Mucosa of descending colon (tissue), 3 donors: Measurements from ENCODE around the gene ALPK3. TPM values are rescaled to one million over a fixed set of nuclear protein-coding genes. Genes with fewer than 3 reads are reported as not detected.
A peak's percentile ranks its signal among the peaks of the same experiment; 100 is the strongest.

ENCODE experiments used
- ATAC-seq: fragments of 200-7000 bp; cut with Tn5 transposase; one replicate; pipeline ENCODE4 v1.9.1; 2020; ENCODE audit warnings: mild to moderate bottlenecking, moderate library complexity
- DNase-seq, 3 donors: peaks; one replicate each; pipeline ENCODE4 v3.0.0-alpha.2; 2020
- H3K36me3 ChIP-seq: fragments of 200-600 bp; one replicate; pipeline ENCODE4 v1.8.0; 2021; ENCODE audit warnings: low read depth, mild to moderate bottlenecking
- H3K4me1 ChIP-seq: fragments of 200-600 bp; one replicate; pipeline ENCODE4 v1.8.0; 2021; ENCODE audit warnings: low read depth, mild to moderate bottlenecking
- H3K4me3 ChIP-seq: fragments of 200-600 bp; one replicate; pipeline ENCODE4 v1.8.0; 2021; ENCODE audit warnings: mild to moderate bottlenecking
- H3K9me3 ChIP-seq: fragments of 200-600 bp; one replicate; pipeline ENCODE4 v1.8.0; 2021; ENCODE audit warnings: mild to moderate bottlenecking
- intact Hi-C, 2 donors: fragments of 100-400 bp; cut with DNase I in 1 of 2; cut with micrococcal nuclease in 1 of 2; formaldehyde crosslinking; loops; one replicate each; pipeline versions ENCODE4 v1.11.0 to v1.11.1; 2022; cut with DNase I, micrococcal nuclease
- total RNA-seq, 3 donors: library from RNA; stranded (reverse); fragmentation: NEBNext Ultra II Directional in 2 of 3; extraction: Animal tissue kit (Norgen Biotek cat#: 25700) in 2 of 3; gene quantifications; one replicate each; pipeline versions ENCODE4 v1.2.1 to v1.2.4, GENCODE V29; 2021 to 2023
- TF ChIP-seq, protein P1 (sequence below): fragments of 200-600 bp; IDR thresholded peaks from one replicate; pipeline ENCODE4 v1.8.0; 2022; ENCODE audit warnings: antibody characterized with exemption, mild to moderate bottlenecking
- donor health status: DM: no; HTN: no; CAD: no; lungs with moderate emphysema.
- donor health status: DM: no; HTN: no; CAD: no.
- donor health status: DM: no; HTN: yes; CAD: no.

Gene ALPK3
- total RNA-seq, 3 donors from 2014 or later = 1.3 to 15.3 (median 1.9) TPM

DNA sequence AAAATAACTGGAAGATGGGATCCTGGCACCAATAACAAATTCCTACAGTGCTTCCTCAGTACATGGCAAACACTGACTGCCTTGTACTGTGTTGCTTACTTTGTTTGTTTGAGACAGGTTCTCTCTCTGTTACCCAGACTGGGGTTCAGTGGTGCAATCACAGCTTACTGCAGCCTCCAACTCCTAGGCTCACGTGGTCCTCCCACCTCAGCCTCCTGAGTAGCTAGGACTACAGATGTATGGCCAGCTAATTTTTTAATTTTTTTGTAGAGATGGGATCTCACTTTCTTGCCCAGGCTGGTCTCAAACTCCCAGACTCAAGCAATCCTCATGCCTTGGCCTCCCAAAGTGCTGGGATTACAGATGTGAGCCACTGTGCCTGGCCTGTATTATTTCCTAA is 3.7 kb upstream of the ALPK3 start:
- intact Hi-C loops = no loop called here
- ATAC-seq = no peak
- no peaks in the 10 kb centered on the region for H3K36me3 ChIP-seq
- peaks cover 3% of the 10 kb centered on the region for H3K4me1 ChIP-seq
- DNase-seq = no peak
- TF ChIP-seq, protein P1, sequence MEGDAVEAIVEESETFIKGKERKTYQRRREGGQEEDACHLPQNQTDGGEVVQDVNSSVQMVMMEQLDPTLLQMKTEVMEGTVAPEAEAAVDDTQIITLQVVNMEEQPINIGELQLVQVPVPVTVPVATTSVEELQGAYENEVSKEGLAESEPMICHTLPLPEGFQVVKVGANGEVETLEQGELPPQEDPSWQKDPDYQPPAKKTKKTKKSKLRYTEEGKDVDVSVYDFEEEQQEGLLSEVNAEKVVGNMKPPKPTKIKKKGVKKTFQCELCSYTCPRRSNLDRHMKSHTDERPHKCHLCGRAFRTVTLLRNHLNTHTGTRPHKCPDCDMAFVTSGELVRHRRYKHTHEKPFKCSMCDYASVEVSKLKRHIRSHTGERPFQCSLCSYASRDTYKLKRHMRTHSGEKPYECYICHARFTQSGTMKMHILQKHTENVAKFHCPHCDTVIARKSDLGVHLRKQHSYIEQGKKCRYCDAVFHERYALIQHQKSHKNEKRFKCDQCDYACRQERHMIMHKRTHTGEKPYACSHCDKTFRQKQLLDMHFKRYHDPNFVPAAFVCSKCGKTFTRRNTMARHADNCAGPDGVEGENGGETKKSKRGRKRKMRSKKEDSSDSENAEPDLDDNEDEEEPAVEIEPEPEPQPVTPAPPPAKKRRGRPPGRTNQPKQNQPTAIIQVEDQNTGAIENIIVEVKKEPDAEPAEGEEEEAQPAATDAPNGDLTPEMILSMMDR = no peak
- no peaks in the 10 kb centered on the region for H3K9me3 ChIP-seq
- H3K4me3 ChIP-seq = no peak overlapping the region

DNA sequence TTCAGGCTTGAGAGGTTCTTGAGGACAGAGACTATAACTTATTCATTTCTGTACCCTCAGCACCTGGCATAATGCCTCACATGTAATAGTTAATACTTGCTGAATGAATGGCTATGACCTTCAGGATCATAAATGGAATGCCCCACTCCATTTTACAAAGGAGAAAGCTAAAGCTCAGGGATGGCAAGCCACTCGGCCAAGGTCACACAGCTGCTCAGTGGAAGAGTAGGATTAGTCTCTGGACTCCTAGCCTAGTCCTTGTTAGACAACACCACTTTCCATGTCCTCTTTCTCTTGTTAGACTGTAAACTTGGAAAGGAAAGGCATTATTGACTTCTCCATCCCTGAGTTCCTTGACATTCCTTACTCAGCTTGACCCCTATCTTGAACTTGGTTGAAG is 3.2 kb upstream of the ALPK3 start:
- intact Hi-C loops = no loop called here
- no peaks in the 10 kb centered on the region for H3K9me3 ChIP-seq
- peaks cover 3% of the 10 kb centered on the region for H3K4me1 ChIP-seq
- DNase-seq = no peak
- no peak for ATAC-seq
- no peaks in the 10 kb centered on the region for H3K36me3 ChIP-seq
- TF ChIP-seq, protein P1 = no peak
- no peak overlapping the region for H3K4me3 ChIP-seq

DNA sequence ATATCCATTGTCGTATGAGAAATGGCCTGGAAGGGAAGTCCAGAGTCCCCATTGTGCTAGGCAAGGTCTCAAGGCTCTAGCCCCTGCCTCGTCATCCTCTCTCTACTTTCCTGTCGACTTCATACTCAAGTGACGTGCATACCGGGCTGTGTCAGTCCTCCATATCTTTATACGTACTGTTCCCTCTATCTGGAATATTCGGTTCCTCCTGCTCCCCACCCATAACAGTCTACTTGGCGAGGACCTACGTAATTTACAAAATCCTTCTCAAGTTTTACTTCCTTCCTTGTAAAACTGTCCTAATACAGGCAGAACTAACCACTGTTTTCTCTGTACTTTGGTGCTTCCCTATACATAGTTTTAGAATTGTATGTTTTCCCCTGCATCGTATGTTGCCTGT is 2.2 kb upstream of the ALPK3 start:
- no peak for DNase-seq
- peaks cover 3% of the 10 kb centered on the region for H3K4me1 ChIP-seq
- H3K4me3 ChIP-seq = no peak overlapping the region
- no peaks in the 10 kb centered on the region for H3K36me3 ChIP-seq
- TF ChIP-seq, protein P1 = no peak
- H3K9me3 ChIP-seq = no peaks in the 10 kb centered on the region
- intact Hi-C loops = no loop called here
- no peak for ATAC-seq

DNA sequence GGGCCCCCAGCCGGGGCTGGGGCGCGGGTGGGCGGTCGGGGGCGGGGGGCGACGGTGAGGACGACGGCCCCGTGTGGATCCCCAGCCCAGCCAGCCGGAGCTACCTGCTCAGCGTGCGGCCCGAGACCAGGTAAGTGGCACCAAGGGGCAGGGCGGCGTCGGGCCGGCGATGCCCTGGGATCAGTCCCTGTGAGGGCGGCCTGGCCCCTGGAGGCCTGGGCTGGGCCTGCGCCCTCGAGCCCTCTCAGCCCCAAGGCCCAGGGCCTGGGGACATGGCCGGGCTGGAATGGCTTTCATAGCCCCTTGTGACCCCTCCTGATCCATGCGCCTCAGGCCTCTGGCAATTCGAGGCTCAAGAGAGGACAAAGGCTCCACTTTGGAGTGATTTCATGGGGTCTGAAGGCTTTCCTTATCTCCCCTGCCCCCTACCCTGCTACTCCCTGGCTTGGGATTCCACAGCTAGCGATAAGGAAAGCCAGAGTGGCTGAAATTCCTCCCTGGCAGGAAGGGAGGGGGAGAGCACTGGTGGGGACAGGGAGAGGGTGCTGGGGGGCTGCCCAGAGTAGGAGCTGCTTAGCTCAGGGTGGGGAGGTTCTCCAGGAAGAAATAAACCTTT is 418 bp downstream of the ALPK3 start:
- peaks cover 3% of the 10 kb centered on the region for H3K4me1 ChIP-seq
- intact Hi-C loops = no loop called here
- no peaks in the 10 kb centered on the region for H3K9me3 ChIP-seq
- H3K36me3 ChIP-seq = no peaks in the 10 kb centered on the region
- ATAC-seq (peak; percentile 51), DNase-seq (no peak)
- no peak overlapping the region for H3K4me3 ChIP-seq
- TF ChIP-seq, protein P1 = no peak

DNA sequence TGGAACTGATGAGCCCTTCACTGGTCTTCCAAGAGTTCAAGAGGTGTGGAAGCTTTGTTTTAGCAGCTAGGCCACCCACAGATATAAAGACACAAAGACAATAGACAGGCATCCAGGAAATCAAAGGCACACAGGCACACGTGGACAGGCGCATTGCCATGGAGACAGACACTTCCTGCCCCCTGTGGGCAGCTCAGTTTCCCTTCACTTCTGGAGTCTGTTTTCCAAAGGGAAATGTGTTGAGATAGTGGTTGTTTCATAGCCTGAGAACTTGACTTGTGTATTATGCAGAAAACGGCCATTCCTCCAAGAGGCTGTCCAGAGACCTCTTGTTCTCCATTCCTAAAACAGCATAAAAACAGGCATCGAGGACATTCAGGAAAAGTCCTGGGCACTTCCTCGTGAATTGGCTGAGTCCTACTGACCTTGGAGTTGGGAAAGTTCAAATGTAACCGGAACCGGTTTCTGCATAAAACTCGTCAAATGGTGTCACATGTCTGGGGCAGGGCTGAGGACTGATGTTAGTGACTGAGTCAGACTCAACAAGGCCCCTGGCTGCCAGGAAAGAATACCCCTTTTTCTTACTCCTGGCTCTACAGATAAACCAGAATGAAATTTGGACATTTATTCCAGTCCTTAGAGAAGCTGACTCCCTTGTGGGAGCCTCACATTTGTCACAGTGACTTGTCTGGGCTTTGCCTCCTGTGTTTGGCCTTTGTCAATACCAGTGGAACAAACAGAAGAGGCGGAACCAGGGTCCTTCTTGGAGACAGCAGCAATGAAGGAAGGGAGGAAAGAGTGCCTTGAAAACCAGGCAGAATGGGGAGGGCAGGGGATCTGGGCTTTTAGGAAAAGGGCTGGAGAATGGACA is 1.3 kb downstream of the ALPK3 start:
- TF ChIP-seq, protein P1 = no peak
- Histone ChIP-seq H3K4me1 (peaks cover 3% of the 10 kb centered on the region), H3K9me3 (no peaks in the 10 kb centered on the region), H3K36me3 (no peaks in the 10 kb centered on the region), H3K4me3 (no peak overlapping the region)
- peak; percentile 49 for ATAC-seq
- no peak for DNase-seq
- intact Hi-C loops = no loop called here
